GM12864 (cell line): ENCODE measurements around the gene RAP2A.
A peak's percentile ranks its signal among the peaks of the same experiment; 100 is the strongest.

ENCODE experiments used
- DNase-seq: peaks from one replicate; pipeline ENCODE4 v3.0.0-alpha.2; 2011; ENCODE audit warnings: low read depth
- H3K4me3 ChIP-seq: 2 replicates; pipeline ENCODE4 v1.5.1; 2011; ENCODE audit warnings: mild to moderate bottlenecking, low read depth, low read length, control low read depth
- CTCF ChIP-seq: IDR thresholded peaks from 2 replicates; pipeline ENCODE4 v1.5.1; 2011; ENCODE audit warnings: low read depth, mild to moderate bottlenecking, moderate library complexity, low read length, control low read depth, inconsistent platforms; ENCODE audit errors: missing control alignments

The RAP2A gene

GRCh38 chr13:97499181-97499580 lies 65.2 kb downstream of the RAP2A start:
- no peak overlapping the region for H3K4me3 ChIP-seq
- no peak for DNase-seq
- no peak for TF ChIP-seq CTCF

GRCh38 chr13:97502181-97502580 lies 68.2 kb downstream of the RAP2A start:
- H3K4me3 ChIP-seq = no peak overlapping the region
- TF ChIP-seq CTCF = no peak
- DNase-seq = no peak

- no peak for DNase-seq
- no peak for TF ChIP-seq CTCF
- no peak overlapping the region for H3K4me3 ChIP-seq
Observed at GRCh38 chr13:97502706-97503105, 68.7 kb downstream of the RAP2A start.

GRCh38 chr13:97505017-97505416 lies 71.0 kb downstream of the RAP2A start:
- TF ChIP-seq CTCF = no peak
- H3K4me3 ChIP-seq = no peak overlapping the region
- no peak for DNase-seq

GRCh38 chr13:97506511-97506910 lies 72.5 kb downstream of the RAP2A start:
- no peak for TF ChIP-seq CTCF
- DNase-seq = no peak
- H3K4me3 ChIP-seq = no peak overlapping the region

- DNase-seq = no peak
- peak; percentile 4 for TF ChIP-seq CTCF
- H3K4me3 ChIP-seq = no peak overlapping the region
Observed at GRCh38 chr13:97512732-97513131, 78.8 kb downstream of the RAP2A start.

- DNase-seq = no peak
- no peak overlapping the region for H3K4me3 ChIP-seq
- TF ChIP-seq CTCF = no peak
Observed at GRCh38 chr13:97515643-97516042, 81.7 kb downstream of the RAP2A start.
